IMR-90 (cell line): ENCODE measurements around the gene KDM3A. TPM values are rescaled to one million over a fixed set of nuclear protein-coding genes. Genes with fewer than 3 reads are reported as not detected.

Experiments used
- ATAC-seq: fragments of 200-7000 bp; cut with Tn5 transposase; 2 replicates; pipeline ENCODE4 v1.9.1; 2020; ENCODE audit warnings: low read depth, mild to moderate bottlenecking, moderate library complexity
- BruUV-seq: library from RNA; stranded (reverse); fragments of 400-500 nt; replicated peaks from 2 replicates; lab custom pipeline; 2021; lab: Mats Ljungman, UMichigan
- CTCF ChIA-PET: fragments of 300-600 bp; formaldehyde crosslinking; extraction: SDS; loops from one replicate; lab custom pipeline; 2021; ENCODE audit warnings: antibody characterized with exemption; lab: Yijun Ruan, JAX
- POLR2A ChIA-PET: fragments of 300-600 bp; sonication (Branson Sonifier 250); formaldehyde crosslinking; loops from one replicate; lab custom pipeline; 2022; ENCODE audit warnings: antibody characterized with exemption; ENCODE audit not compliant: unreplicated experiment; lab: Charles Lee
- DNase-seq: peaks from one replicate; pipeline ENCODE4 v3.0.0; 2013
- H2AFZ ChIP-seq: replicated peaks from 2 replicates; pipeline ENCODE3; 2013; ENCODE audit warnings: low read length, mild to moderate bottlenecking; ENCODE audit not compliant: poor library complexity
- H2AK5ac ChIP-seq: 2 replicates; pipeline ENCODE4 v1.6.1; 2013; ENCODE audit warnings: low read depth, low read length, inconsistent platforms
- H2AK9ac ChIP-seq: replicated peaks from 2 replicates; pipeline ENCODE3; 2013; ENCODE audit warnings: mild to moderate bottlenecking, low read depth, low read length, moderate library complexity; ENCODE audit not compliant: poor library complexity
- H2BK120ac ChIP-seq: 2 replicates; pipeline ENCODE4 v1.6.1; 2013; ENCODE audit warnings: low read depth, low read length, inconsistent platforms
- H2BK15ac ChIP-seq: 3 replicates; pipeline ENCODE4 v1.6.1; 2013; ENCODE audit warnings: low read depth, low read length, inconsistent platforms
- H2BK20ac ChIP-seq: 2 replicates; pipeline ENCODE4 v1.6.1; 2013; ENCODE audit warnings: low read depth, mild to moderate bottlenecking, inconsistent platforms, low read length, moderate library complexity
- H2BK5ac ChIP-seq: 2 replicates; pipeline ENCODE4 v1.6.1; 2013; ENCODE audit warnings: mild to moderate bottlenecking, low read depth, low read length, inconsistent platforms; ENCODE audit not compliant: poor library complexity, severe bottlenecking
- H3K14ac ChIP-seq: replicated peaks from 2 replicates; pipeline ENCODE4 v1.6.1; 2013; ENCODE audit warnings: low read depth, low read length, inconsistent platforms
- H3K18ac ChIP-seq: 2 replicates; pipeline ENCODE4 v1.6.1; 2013; ENCODE audit warnings: low read depth, low read length, control low read depth
- H3K23ac ChIP-seq: 2 replicates; pipeline ENCODE4 v1.6.1; 2013; ENCODE audit warnings: low read depth, low read length, inconsistent platforms
- H3K27ac ChIP-seq: 2 replicates; pipeline ENCODE4 v1.5.1; 2013; ENCODE audit warnings: mild to moderate bottlenecking, control low read depth, low read length; ENCODE audit not compliant: insufficient read depth
- H3K27me3 ChIP-seq: 2 replicates; pipeline ENCODE4 v1.6.1; 2013; ENCODE audit warnings: low read length; ENCODE audit not compliant: control insufficient read depth, insufficient read depth
- H3K36me3 ChIP-seq: 2 replicates; pipeline ENCODE4 v1.6.1; 2013; ENCODE audit warnings: low read length, mixed read lengths; ENCODE audit not compliant: control insufficient read depth, insufficient read depth
- H3K4ac ChIP-seq: 2 replicates; pipeline ENCODE4 v1.6.1; 2013; ENCODE audit warnings: low read depth, low read length, inconsistent platforms
- H3K4me1 ChIP-seq: 2 replicates; pipeline ENCODE4 v1.6.1; 2013; ENCODE audit warnings: low read length, mixed read lengths; ENCODE audit not compliant: control insufficient read depth, insufficient read depth
- H3K4me2 ChIP-seq: 2 replicates; pipeline ENCODE4 v1.6.1; 2013; ENCODE audit warnings: low read depth, mild to moderate bottlenecking, control low read depth, low read length, moderate library complexity
- H3K4me3 ChIP-seq: 2 replicates; pipeline ENCODE4 v1.5.1; 2013; ENCODE audit warnings: low read depth, mild to moderate bottlenecking, control low read depth, low read length, moderate library complexity; ENCODE audit not compliant: insufficient read depth
- H3K56ac ChIP-seq: 2 replicates; pipeline ENCODE4 v1.6.1; 2013; ENCODE audit warnings: low read length, inconsistent platforms; ENCODE audit not compliant: insufficient read depth; ENCODE audit errors: extremely low read depth
- H3K79me1 ChIP-seq, 2 experiments: 2 replicates each; pipeline ENCODE4 v1.6.1; 2013; ENCODE audit warnings: low read length in 2 of 2, inconsistent platforms in 1 of 2, low read depth in 1 of 2
- H3K9ac ChIP-seq: 2 replicates; pipeline ENCODE4 v1.6.1; 2013; ENCODE audit warnings: low read depth, low read length, control low read depth
- H3K9me1 ChIP-seq: 2 replicates; pipeline ENCODE4 v1.6.1; 2013; ENCODE audit warnings: low read length, inconsistent platforms; ENCODE audit not compliant: insufficient read depth
- H3K9me3 ChIP-seq: 2 replicates; pipeline ENCODE4 v1.6.1; 2013; ENCODE audit warnings: low read length; ENCODE audit not compliant: control insufficient read depth, insufficient read depth
- H4K20me1 ChIP-seq: 2 replicates; pipeline ENCODE4 v1.6.1; 2013; ENCODE audit warnings: low read length, inconsistent platforms; ENCODE audit not compliant: insufficient read depth
- H4K5ac ChIP-seq: 2 replicates; pipeline ENCODE4 v1.6.1; 2013; ENCODE audit warnings: mild to moderate bottlenecking, low read depth, low read length, control low read depth
- H4K8ac ChIP-seq, 2 experiments: 2 replicates each; pipeline ENCODE4 v1.6.1; 2013; ENCODE audit warnings: low read depth in 2 of 2, low read length in 2 of 2, control low read depth in 1 of 2, inconsistent platforms in 1 of 2
- H4K91ac ChIP-seq: 2 replicates; pipeline ENCODE4 v1.6.1; 2013; ENCODE audit warnings: low read depth, low read length, inconsistent platforms; ENCODE audit not compliant: insufficient read depth
- BHLHE40 ChIP-seq: fragments of 150-350 bp; IDR thresholded peaks from 2 replicates; pipeline ENCODE4 v1.6.1; 2016; ENCODE audit warnings: mild to moderate bottlenecking, low read depth, low read length
- CEBPB ChIP-seq: IDR thresholded peaks from 2 replicates; pipeline ENCODE4 v1.6.1; 2012; ENCODE audit warnings: low read depth, low read length, improper control_type of control experiment
- CHD1 ChIP-seq: IDR thresholded peaks from 2 replicates; pipeline ENCODE4 v1.6.1; 2012; ENCODE audit warnings: low read depth, low read length, improper control_type of control experiment
- ELK1 ChIP-seq: fragments of 150-350 bp; IDR thresholded peaks from 2 replicates; pipeline ENCODE4 v1.6.1; 2016; ENCODE audit warnings: low read depth, mild to moderate bottlenecking, low read length, moderate library complexity, borderline replicate concordance
- FOS ChIP-seq: fragments of 150-350 bp; IDR thresholded peaks from 2 replicates; pipeline ENCODE4 v1.6.1; 2016; ENCODE audit warnings: low read depth, low read length
- MAFK ChIP-seq: IDR thresholded peaks from 2 replicates; pipeline ENCODE4 v1.6.1; 2012; ENCODE audit warnings: low read depth, low read length, improper control_type of control experiment
- MAZ ChIP-seq: IDR thresholded peaks from 2 replicates; pipeline ENCODE4 v1.6.1; 2012; ENCODE audit warnings: low read depth, mild to moderate bottlenecking, low read length, improper control_type of control experiment, moderate library complexity, borderline replicate concordance
- MXI1 ChIP-seq: IDR thresholded peaks from 2 replicates; pipeline ENCODE4 v1.6.1; 2012; ENCODE audit warnings: low read depth, mild to moderate bottlenecking, low read length, moderate library complexity, borderline replicate concordance
- NFE2L2 ChIP-seq: fragments of 150-350 bp; IDR thresholded peaks from 2 replicates; pipeline ENCODE4 v1.6.1; 2016; ENCODE audit warnings: low read depth, mild to moderate bottlenecking, low read length
- POLR2A ChIP-seq: IDR thresholded peaks from 2 replicates; pipeline ENCODE4 v1.6.1; 2012; ENCODE audit warnings: mild to moderate bottlenecking, low read depth, low read length
- RAD21 ChIP-seq: IDR thresholded peaks from 2 replicates; pipeline ENCODE4 v1.6.1; 2012; ENCODE audit warnings: low read length, improper control_type of control experiment
- RCOR1 ChIP-seq: IDR thresholded peaks from 2 replicates; pipeline ENCODE4 v1.6.1; 2012; ENCODE audit warnings: mild to moderate bottlenecking, low read length, improper control_type of control experiment; ENCODE audit not compliant: insufficient replicate concordance
- RFX5 ChIP-seq: IDR thresholded peaks from 2 replicates; pipeline ENCODE4 v1.8.0; 2012; ENCODE audit warnings: low read depth, mild to moderate bottlenecking, low read length, moderate library complexity
- SMC3 ChIP-seq: fragments of 150-350 bp; IDR thresholded peaks from 2 replicates; pipeline ENCODE4 v1.6.1; 2016; ENCODE audit warnings: low read depth, mild to moderate bottlenecking, antibody characterized with exemption, low read length, moderate library complexity
- WGBS, 2 experiments: methylation state at CpG; one replicate each; pipeline versions ENCODE4 v1.1.5 to v1.1.7; 2013; ENCODE audit warnings: missing lambda C conversion rate in 2 of 2; ENCODE audit not compliant: insufficient read length in 1 of 2; ENCODE audit errors: extremely low coverage in 2 of 2; 5-methylcytosine and 5-hydroxymethylcytosine counted together
- dilution Hi-C: fragments of 300-500 bp; cut with HindIII; formaldehyde crosslinking; loops from one replicate; pipeline ENCODE4 v1.14.3; 2018; ENCODE audit warnings: low sequenced_read_pairs; ENCODE audit not compliant: unreplicated experiment
- in situ Hi-C: fragments of 300-500 bp; cut with MboI; formaldehyde crosslinking; loops from 3 replicates; pipeline ENCODE4 v1.14.3; 2019; ENCODE audit warnings: low sequenced_read_pairs, inconsistent platforms, mixed read lengths
- intact Hi-C: fragments of 100-400 bp; cut with micrococcal nuclease; formaldehyde crosslinking; loops from 2 replicates; pipeline ENCODE4 v1.10.0; 2022
- polyA plus RNA-seq, 3 experiments: library from polyadenylated mRNA; depleted of rRNA; stranded (reverse); fragments of >200 nt; gene quantifications; 2 replicates each; pipeline ENCODE4 v1.2.3, GENCODE V29; 2012; ENCODE audit warnings: low replicate concordance in 1 of 3
- total RNA-seq: library from RNA; depleted of rRNA; stranded (reverse); fragments of >200 nt; gene quantifications from 2 replicates; pipeline ENCODE4 v1.2.3, GENCODE V29; 2012
- TF ChIP-seq, protein P1 (sequence below): fragments of 150-350 bp; IDR thresholded peaks from 2 replicates; pipeline ENCODE4 v1.6.1; 2017; ENCODE audit warnings: mild to moderate bottlenecking, antibody characterized with exemption, low read length, low read depth
- TF ChIP-seq, protein P2 (sequence below): conservative IDR thresholded peaks from 2 replicates; pipeline ENCODE4 v1.5.1; 2012; ENCODE audit warnings: mild to moderate bottlenecking, low read depth, low read length, improper control_type of control experiment

The KDM3A gene
- total and polyA plus RNA-seq, 2 of the 4 experiments (the other 2 are of a cell fraction), result 24.8 to 33.3 TPM

- H3K4me1 ChIP-seq, result no peaks in the 10 kb centered on the region
- H3K18ac ChIP-seq, result no peak overlapping the region
- intact Hi-C loops, result no loop called here
- no peak overlapping the region for H2BK120ac ChIP-seq
- DNase-seq, result no peak
- TF ChIP-seq, protein P1, sequence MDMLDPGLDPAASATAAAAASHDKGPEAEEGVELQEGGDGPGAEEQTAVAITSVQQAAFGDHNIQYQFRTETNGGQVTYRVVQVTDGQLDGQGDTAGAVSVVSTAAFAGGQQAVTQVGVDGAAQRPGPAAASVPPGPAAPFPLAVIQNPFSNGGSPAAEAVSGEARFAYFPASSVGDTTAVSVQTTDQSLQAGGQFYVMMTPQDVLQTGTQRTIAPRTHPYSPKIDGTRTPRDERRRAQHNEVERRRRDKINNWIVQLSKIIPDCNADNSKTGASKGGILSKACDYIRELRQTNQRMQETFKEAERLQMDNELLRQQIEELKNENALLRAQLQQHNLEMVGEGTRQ, result no peak
- TF ChIP-seq POLR2A, result no peak
- no peak for TF ChIP-seq RFX5
- TF ChIP-seq BHLHE40, result no peak
- TF ChIP-seq MAFK, result no peak
- no peak for TF ChIP-seq ELK1
- TF ChIP-seq, protein P2, sequence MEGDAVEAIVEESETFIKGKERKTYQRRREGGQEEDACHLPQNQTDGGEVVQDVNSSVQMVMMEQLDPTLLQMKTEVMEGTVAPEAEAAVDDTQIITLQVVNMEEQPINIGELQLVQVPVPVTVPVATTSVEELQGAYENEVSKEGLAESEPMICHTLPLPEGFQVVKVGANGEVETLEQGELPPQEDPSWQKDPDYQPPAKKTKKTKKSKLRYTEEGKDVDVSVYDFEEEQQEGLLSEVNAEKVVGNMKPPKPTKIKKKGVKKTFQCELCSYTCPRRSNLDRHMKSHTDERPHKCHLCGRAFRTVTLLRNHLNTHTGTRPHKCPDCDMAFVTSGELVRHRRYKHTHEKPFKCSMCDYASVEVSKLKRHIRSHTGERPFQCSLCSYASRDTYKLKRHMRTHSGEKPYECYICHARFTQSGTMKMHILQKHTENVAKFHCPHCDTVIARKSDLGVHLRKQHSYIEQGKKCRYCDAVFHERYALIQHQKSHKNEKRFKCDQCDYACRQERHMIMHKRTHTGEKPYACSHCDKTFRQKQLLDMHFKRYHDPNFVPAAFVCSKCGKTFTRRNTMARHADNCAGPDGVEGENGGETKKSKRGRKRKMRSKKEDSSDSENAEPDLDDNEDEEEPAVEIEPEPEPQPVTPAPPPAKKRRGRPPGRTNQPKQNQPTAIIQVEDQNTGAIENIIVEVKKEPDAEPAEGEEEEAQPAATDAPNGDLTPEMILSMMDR, result no peak
- no peak for TF ChIP-seq SMC3
- no peak for TF ChIP-seq CEBPB
- TF ChIP-seq FOS, result no peak
- TF ChIP-seq RAD21, result no peak
- TF ChIP-seq MXI1, result no peak
- TF ChIP-seq NFE2L2, result no peak
- no peak for TF ChIP-seq RCOR1
- no peak for TF ChIP-seq CHD1
- no peak for TF ChIP-seq MAZ
- dilution Hi-C loops, result no loop called here
- no peak overlapping the region for H3K9ac ChIP-seq
- H4K20me1 ChIP-seq, result no peaks in the 10 kb centered on the region
- H2AFZ ChIP-seq, result no peak overlapping the region
- no peak overlapping the region for H2BK20ac ChIP-seq
- no peak overlapping the region for H2AK5ac ChIP-seq
- ChIA-PET POLR2A (no interaction called here), CTCF (no interaction called here)
- H3K27me3 ChIP-seq, result no peaks in the 10 kb centered on the region
- no peak overlapping the region for H3K23ac ChIP-seq
- no peak overlapping the region for H2AK9ac ChIP-seq
- no peak overlapping the region for H4K8ac ChIP-seq
- H4K5ac ChIP-seq, result no peak overlapping the region
- peaks cover 3% of the 10 kb centered on the region; the same call in 1 of the 2 replicates for H3K36me3 ChIP-seq
- no peak overlapping the region for H2BK15ac ChIP-seq
- in situ Hi-C loops, result no loop called here
- no peak overlapping the region for H3K56ac ChIP-seq
- H3K27ac ChIP-seq, result no peak overlapping the region
- no peak overlapping the region for H3K14ac ChIP-seq
- H3K9me1 ChIP-seq, result peaks cover 2% of the 10 kb centered on the region; the same call in 1 of the 2 replicates
- H2BK5ac ChIP-seq, result no peak overlapping the region
- peaks cover 3% of the 10 kb centered on the region; the same call in 1 of the 2 replicates for H3K9me3 ChIP-seq
- H4K91ac ChIP-seq, result no peak overlapping the region
- 0 out of 4 replicates have a peak, but pooled peaks cover 0 to 2% of the 10 kb centered on the region in 2 experiments for H3K79me1 ChIP-seq
- no CpG with 5 or more reads among the region's 3 CpGs for WGBS, 2 experiments
- H3K4me3 ChIP-seq, result no peak overlapping the region
- ATAC-seq, result no peak
- H3K4ac ChIP-seq, result no peak overlapping the region
- no peak overlapping the region for H3K4me2 ChIP-seq
- BruUV-seq, result no TSS peak
These were observed 92.4 kb downstream of the KDM3A start for GRCh38 chr2:86533589-86533988.
